Measurements from ENCODE around the gene BCL2L11.

The BCL2L11 gene

DNA sequence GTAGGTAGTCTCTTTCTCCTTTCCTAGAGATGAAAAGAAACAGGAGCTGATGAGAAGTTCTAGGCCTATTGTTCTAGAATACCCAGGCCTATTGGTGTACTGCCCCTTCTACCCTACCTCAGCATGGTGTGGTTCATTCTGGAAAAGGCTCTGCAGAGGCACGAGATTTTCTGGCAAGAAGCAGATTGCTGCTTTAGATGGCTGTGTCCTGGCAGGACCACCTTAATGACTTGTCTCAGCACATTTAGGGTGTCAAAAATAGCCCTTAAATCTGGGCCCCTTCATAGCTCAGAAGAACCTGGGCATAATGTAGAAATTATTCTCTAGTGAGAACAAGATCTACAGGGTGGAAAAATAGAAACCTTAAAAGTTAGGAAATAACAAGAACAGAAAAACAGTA, 87.9 kb downstream of the BCL2L11 start:
- Mint-ChIP-seq H3K36me3 (ENCODE audit: low read depth) (peaks cover 7% of the 10 kb centered on the region), H3K27me3 (ENCODE audit: low read depth, poor library complexity) (peaks cover 6% of the 10 kb centered on the region), H3K27ac (no peak overlapping the region), H3K4me1 (peaks cover 4% of the 10 kb centered on the region), H3K4me3 (no peak overlapping the region), H3K9me3 (peaks cover 21% of the 10 kb centered on the region)
- TF ChIP-seq, protein P1, sequence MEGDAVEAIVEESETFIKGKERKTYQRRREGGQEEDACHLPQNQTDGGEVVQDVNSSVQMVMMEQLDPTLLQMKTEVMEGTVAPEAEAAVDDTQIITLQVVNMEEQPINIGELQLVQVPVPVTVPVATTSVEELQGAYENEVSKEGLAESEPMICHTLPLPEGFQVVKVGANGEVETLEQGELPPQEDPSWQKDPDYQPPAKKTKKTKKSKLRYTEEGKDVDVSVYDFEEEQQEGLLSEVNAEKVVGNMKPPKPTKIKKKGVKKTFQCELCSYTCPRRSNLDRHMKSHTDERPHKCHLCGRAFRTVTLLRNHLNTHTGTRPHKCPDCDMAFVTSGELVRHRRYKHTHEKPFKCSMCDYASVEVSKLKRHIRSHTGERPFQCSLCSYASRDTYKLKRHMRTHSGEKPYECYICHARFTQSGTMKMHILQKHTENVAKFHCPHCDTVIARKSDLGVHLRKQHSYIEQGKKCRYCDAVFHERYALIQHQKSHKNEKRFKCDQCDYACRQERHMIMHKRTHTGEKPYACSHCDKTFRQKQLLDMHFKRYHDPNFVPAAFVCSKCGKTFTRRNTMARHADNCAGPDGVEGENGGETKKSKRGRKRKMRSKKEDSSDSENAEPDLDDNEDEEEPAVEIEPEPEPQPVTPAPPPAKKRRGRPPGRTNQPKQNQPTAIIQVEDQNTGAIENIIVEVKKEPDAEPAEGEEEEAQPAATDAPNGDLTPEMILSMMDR (IDR thresholded peaks at IDR 0.05), result no peak
- no peak for DNase-seq

DNA sequence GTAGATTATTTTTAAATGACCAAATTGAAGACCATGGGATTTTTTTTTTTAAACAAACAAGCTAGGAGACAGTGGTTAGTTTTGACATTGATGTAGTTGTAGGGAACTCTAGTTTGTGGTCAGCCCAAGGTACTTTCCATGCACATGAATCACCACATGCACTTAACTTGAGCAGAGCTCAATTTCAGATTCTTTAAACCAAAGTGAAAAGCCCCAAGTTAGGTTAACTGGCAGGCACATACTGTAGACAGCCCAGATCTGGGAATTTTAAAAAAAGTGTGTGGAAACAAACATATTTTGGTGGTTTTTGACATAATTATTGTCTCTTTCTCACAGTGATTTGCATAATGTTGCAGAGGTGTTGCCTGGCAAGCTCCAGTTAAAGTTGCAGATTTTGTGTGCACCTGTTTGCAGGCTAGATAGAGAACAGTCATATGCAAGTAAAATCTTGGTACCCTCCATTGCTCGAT, 88.4 kb downstream of the BCL2L11 start:
- DNase-seq, result no peak
- Mint-ChIP-seq H3K36me3 (ENCODE audit: low read depth) (peaks cover 12% of the 10 kb centered on the region), H3K27ac (no peak overlapping the region), H3K27me3 (ENCODE audit: low read depth, poor library complexity) (peaks cover 6% of the 10 kb centered on the region), H3K4me1 (peaks cover 4% of the 10 kb centered on the region), H3K4me3 (no peak overlapping the region), H3K9me3 (peaks cover 25% of the 10 kb centered on the region)
- TF ChIP-seq, protein P1 (IDR thresholded peaks at IDR 0.05), result no peak

DNA sequence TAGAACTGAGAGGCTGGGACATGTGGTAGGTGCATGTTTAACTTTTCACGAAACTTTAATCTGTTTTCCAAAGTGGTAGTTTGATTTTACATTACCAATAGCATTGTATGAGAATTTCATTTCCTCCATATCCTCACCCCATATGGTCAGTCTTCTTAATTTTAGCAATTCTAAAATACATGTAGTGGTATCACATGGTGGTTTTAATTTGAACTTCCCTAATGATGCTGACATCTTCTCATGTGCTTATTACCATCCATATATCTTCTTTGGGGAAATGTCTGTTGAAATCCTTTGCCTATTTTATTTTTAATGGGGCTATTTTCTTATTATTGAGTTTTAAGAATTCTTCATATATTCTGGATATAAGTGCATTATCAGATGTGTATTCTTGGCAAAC, 89.3 kb downstream of the BCL2L11 start:
- H3K27me3 Mint-ChIP-seq (ENCODE audit: low read depth, poor library complexity), result peaks cover 6% of the 10 kb centered on the region
- H3K36me3 Mint-ChIP-seq (ENCODE audit: low read depth), result peaks cover 21% of the 10 kb centered on the region
- DNase-seq, result no peak
- TF ChIP-seq, protein P1 (IDR thresholded peaks at IDR 0.05), result no peak
- peaks cover 4% of the 10 kb centered on the region for H3K4me1 Mint-ChIP-seq
- H3K9me3 Mint-ChIP-seq, result peaks cover 35% of the 10 kb centered on the region
- H3K27ac Mint-ChIP-seq, result no peak overlapping the region
- H3K4me3 Mint-ChIP-seq, result no peak overlapping the region

DNA sequence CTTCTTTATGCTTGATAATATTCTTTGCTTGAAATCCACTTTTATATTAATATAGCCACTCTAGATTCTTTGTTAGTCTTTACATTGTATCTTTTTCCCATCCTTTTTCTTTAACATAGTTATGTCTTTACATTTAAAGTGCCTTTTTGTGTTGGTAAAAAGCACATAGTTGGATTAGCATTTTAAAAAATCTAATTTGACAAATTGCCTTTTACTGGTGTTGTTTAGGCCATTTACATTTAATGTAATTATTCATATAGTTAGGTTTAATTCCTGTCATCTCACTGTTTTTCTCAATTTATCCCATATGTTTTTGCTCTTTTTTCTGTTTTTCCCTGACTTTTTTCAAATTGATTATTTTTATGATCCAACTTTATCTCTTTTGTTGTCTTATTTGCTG, 93.2 kb downstream of the BCL2L11 start:
- TF ChIP-seq, protein P1 (IDR thresholded peaks at IDR 0.05), result no peak
- peaks cover 46% of the 10 kb centered on the region for H3K9me3 Mint-ChIP-seq
- H3K27me3 Mint-ChIP-seq (ENCODE audit: low read depth, poor library complexity), result no peaks in the 10 kb centered on the region
- H3K4me3 Mint-ChIP-seq, result no peak overlapping the region
- no peak for DNase-seq
- peaks cover 23% of the 10 kb centered on the region for H3K36me3 Mint-ChIP-seq (ENCODE audit: low read depth)
- H3K27ac Mint-ChIP-seq, result no peak overlapping the region
- H3K4me1 Mint-ChIP-seq, result no peaks in the 10 kb centered on the region

DNA sequence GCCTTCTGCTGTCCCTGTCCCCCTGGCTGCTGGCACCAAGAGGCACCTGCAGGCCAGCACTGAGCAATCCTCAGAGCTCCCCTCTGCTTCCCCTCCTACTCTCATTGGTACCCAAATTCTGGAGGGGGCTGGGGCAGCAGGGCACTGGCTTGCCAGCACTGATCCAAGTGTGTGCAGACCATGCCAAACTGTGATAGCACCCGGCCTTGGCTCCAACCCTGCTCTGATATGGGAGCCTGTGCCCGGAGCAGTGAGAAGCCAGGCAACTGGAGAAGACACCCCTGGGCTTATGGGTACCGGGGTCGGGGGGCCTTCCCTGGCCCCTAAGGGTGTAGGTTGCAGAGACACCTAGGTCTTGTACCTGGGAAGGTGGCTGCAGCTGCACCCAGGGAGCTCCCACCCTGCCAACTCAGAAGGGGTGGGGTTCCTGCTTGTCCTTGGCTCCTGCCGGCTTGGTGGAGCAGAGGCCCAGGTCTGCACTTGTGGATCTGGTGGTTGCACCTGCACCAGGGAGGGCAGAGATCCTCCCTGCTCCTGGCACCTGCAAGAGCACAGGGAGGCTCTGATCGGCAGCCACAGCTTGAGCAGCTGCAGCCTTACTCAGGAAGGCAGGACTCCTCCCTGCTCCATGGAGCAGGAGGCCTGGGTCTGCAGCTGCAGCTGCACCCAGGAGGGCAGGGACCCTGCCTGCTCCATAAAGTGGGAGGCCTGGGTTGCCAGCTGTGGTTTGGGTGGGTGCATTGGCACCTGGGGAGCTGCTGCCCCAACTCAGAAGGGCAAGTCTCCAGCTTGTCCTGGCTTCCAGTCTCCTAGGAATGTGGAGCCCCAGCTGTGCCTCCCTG, 96.3 kb downstream of the BCL2L11 start:
- peaks cover 7% of the 10 kb centered on the region for H3K4me1 Mint-ChIP-seq
- H3K36me3 Mint-ChIP-seq (ENCODE audit: low read depth), result peaks cover 23% of the 10 kb centered on the region
- no peak overlapping the region for H3K4me3 Mint-ChIP-seq

More for the DNA sequence above, 96.3 kb downstream of the BCL2L11 start:
- Mint-ChIP-seq H3K27ac (no peak overlapping the region), H3K27me3 (ENCODE audit: low read depth, poor library complexity) (peaks cover 10% of the 10 kb centered on the region), H3K9me3 (peaks cover 40% of the 10 kb centered on the region)
- no peak for DNase-seq
- TF ChIP-seq, protein P1 (IDR thresholded peaks at IDR 0.05), result no peak
